Stimulated activated CD4-positive, alpha-beta T cell treated with anti-CD3 and anti-CD28 coated beads, Interleukin-4, amount 100 ng/mL, for 48 hours (primary cell): ENCODE results near the gene CLIC5.

Source experiments
- DNase-seq, 2 donors: peaks; one replicate each; pipeline ENCODE4 v3.0.0-alpha.2; 2020; ENCODE audit warnings: low read depth in 2 of 2

The CLIC5 gene

DNA sequence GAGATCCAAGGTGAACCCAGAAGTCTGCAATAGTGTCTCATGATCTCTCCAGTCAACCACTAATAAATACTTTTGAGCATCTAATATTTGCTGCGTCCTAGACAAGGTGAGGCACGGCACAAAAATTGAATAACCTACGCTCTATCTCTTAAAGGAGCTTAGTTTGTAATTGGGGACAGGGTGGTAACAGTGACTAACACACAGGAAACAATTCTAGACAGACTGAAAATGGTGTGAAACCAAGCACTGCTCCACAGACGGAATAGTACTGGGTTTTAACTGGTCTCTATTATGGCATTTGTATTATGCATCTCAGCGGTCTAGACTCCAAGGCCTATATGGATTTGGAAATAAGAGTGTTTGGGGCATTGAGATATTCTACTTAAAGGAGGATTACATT lies 120.1 kb downstream of the CLIC5 start:
- no peak for DNase-seq

DNA sequence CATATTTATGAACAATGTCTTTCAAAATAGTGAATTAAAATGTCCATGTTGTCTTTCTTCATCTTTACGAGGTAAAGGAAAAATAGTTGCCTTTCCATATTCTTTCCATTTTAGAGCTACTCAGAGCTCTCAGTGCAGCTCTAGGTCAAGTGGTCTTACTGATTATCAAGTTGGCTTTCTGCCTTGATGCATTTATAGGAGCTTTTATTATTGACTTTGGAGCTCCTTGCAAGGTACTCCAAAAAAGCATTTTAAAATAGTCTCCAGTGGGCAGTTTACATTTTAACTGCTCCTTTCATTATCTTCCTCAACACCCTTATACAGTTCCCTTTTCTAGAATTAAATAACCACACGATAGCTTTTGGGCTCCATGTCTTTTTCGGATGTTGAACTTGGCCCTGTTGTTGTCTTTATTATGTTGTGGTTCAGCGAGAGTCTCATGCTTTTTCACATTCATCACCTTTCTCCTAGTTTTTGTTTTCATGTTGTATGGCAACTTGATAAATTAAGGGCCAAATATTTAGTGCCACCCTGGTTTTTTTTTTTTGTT lies 122.9 kb downstream of the CLIC5 start:
- DNase-seq, result no peak

DNA sequence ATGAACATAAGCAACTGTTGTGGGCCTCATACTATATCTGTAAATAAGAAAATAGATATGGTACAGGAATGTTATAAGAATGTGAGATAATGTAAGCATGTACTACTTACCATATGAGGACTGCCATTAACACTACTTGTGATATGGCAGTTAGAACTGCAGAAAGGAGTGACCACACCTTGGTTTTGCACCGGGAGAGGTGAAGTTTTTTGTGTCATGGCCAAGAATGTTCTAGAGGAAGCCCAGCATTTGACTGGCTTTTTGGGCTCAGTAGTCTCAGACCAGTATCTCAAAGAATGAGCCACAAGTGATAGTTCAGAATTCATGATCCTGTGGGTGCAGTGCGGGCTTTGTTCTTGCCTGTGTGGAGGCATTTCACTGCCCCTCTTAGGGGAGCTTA lies 123.5 kb downstream of the CLIC5 start:
- DNase-seq, result no peak

DNA sequence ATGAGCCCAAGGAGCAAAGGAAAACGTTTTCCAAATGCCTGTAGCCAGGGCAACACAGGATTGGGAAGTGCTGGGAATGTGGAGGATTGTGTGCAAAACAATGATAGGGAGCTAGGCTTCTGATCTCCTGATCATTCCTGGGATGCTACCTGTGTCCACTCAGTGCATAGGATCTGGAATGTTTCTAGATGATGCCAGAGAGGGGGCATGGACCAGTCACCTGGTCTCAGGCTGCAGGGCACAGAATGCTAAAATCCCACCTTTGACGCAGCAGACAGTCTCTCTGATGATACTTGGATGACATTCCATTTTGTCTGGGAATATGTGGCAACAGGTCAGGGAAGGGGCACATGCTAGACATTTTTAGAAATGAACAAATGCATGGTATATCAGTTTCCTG lies 128.9 kb downstream of the CLIC5 start:
- no peak for DNase-seq

DNA sequence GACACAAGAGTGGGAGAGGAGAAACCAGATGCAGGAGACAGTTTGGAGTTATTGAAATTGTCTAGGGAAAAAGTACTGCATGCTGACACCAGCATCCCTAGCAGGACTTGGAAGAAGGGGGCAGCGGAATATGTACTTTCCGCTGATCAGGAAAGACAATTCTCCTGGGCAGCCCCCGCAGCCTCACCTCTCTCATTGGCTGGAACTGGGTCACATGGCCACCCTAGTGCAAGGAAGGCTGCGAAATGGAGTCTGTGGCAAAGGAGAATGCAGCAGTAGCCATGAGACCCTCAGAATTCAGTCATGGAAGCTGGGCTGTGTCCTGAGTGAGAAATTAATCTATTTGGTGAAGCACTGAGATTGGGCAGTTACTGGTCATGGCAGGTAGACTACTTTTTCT lies 131.3 kb downstream of the CLIC5 start:
- no peak for DNase-seq

DNA sequence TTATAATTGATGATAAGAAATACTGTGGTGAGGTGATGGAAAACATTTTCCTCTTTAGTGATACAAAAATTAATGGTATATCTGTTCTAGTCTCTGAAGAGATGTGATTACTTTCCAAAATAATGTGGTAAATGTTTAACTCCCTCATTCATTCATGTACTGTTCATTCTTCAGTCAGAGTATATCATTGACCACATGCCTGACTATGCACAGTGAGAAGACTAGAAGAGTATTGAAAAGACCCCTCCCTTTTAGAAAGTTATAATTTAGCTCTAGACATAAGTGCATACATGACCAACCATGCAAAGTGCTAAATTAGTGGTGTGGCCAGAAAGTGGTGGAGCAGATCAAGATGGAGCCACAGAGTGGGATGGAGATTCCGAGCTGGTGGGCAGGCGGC lies 133.0 kb downstream of the CLIC5 start:
- DNase-seq, result no peak

DNA sequence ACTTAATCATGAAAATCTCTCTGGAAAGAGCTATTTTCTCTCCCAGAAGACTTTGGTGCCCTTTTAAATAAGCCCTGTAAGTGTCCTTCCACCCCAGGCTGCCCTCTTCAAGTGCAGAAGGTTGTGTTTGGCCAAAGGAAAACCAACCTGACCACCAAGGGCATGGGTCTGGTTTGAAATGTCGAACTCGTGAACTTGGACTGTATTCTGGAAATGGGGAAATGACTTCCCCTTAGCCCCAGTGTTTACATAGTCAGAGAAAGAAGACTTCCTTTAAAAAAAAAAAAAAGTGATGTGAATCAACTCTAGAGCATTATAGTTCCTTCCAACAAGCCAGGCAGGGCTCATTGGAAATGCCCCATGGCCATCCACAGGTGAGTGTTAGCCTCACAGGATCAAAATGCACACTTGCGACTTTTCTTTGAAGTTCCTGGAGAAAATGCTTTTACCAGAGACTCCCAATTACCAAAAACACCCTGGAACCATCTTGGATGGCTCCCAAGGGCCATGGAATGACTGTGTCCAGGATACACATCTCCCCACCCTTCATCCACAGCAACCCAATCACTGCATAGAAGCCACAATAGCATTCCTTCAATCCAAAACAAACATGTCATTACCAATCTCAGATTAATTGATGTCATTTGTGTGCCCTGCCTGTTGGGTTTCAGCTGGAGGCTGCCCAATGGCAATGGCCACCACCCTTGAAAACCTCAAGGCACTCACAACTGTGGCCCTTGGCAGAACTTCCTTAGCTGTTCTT lies 133.8 kb downstream of the CLIC5 start:
- DNase-seq, result no peak

DNA sequence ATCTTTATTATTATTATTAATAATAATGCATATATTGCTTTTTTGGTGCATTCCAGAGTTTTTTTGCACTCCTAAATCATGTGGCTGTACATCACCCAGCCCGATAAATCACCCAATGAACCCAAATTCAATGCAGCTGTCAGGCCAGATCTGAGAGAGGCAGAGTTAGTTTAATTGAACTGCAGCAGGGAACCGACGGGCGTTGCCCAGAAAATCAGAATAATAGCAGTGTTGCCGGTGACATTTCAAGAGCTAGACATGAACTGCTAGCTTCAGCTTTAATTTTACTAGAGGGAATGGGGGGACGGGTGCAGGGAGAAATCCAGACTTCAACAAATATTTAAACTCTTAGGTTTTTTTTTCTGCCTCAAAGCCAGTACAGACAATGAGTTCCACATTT lies 135.0 kb downstream of the CLIC5 start:
- DNase-seq, result no peak

DNA sequence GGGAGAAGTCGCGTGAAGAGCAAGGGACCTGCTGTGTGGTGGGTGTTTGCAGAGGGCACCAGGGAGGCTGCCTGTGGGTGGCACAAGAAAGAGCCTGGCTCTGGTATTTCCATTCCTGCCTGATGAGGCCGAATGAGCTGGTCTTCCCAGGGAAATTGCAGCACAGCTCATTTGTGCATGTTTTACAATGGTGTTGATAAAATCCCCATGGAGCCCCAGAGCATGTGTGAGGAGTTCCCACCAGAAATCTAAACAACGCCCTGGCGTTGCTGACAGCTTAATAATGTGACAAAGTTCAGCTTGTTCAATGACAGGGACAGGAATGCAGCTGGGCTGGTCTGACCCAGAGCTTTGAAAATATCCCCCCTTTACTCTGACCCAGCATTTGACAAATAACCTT lies 135.5 kb downstream of the CLIC5 start:
- DNase-seq, result no peak

DNA sequence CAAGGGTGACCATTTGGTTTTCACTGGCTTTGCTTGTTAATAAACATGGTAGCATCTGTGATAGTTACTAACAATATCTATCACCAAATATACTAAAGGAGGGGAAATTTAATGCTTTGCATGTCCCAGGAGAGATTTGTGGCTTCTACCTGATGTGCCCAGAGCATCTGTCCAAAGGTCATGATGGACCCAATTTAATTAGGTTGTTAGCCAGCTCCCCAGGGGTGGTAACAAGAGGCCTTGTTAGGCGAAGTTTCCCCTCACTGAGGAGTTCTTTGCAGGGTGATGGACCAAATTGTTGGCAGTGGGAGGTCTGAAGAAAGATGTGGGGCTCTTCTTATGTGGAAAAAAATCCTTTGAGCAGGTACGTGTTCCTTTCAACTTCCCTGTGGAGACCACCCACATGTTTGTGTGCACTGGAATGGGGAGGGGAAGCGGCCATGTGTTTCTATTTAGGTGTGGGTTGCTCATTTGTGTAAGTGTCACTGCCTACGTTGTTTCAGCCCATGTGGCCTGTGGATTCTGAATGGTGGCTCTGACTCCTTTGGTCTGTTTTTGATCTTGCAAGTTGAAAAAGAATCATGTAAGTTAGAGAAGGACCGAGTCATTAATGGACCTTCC lies 137.6 kb downstream of the CLIC5 start:
- DNase-seq, result no peak

DNA sequence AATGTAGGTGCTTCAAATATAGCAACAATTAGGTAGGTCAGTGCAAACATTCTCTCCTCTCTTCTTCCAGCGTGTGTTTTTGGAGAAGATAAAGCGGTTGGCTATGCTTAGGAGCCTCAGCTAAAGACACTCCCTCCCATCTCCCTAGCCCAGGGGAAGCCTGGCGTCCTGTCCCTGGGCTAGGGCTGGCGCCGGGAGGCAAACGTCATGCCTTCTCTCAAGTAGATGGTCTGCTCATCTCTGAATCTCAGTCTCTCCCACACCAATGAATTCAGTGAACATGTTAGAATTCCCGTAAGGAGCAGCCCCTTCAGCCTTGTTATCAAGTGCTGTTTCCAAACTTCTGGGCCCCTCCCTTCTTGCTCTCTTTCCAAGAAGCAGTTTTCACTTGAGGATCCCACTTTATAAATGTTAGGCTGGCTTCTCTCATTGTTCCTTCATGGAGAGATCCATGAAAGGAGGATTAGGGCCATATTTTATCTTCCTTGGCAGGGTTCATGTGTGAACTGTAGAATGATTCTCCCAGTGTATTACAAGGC lies 142.8 kb downstream of the CLIC5 start:
- no peak for DNase-seq

DNA sequence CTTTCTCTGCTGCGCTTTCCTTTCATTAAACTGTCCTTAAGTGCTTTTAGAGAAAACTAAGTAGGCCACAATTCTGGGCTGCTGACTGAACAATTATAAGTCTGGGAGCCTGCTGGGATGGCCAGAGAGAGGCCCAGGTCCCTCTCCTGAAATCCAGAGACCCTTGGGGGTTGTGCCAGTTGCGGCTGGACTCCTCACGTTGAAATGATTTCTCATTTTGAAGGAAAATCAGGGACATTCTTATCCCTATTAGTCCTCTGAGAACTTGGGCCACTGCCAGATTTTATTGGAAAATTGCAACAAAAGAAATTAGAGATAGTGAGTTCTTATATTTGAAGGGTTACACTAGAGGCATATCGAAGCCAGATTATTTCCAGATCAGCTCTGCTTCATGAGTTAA lies 145.1 kb downstream of the CLIC5 start:
- DNase-seq, result no peak

DNA sequence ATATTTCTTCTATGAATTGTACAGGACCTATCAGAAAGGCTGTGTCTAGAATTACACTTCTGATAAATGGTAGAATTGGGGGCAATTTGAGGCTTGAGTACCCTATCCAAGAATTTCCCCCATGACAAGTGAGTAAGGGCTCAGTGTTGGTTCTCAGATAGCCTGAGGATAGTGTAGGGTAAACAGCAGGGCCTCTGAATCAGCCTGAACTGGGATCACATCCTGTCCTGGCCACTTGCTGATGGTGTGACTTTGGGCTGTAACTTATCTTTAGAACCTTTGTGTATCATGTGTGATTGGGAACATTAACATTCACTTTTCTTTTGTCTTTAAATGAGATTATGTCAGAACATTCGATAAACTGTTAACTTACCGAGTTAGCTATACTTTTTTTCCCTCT lies 151.0 kb downstream of the CLIC5 start:
- no peak for DNase-seq

DNA sequence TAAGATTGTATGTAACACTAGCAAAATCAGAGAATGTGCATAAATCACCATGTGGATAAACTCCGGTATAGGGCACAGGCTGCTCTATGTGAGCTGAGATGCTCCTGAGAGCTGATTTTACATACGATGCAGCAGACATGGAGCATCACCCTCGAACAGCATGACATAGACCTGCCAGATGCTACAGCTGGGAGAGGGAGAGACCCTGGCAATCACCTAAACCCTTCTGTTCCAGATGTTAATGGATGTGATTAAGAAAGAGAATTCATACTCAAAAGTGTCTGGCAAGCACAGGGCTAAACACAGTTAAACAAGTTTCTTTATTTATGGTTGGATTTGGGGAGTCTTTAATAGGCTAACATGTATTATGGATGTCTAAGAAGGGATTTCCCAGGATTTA lies 157.0 kb downstream of the CLIC5 start:
- DNase-seq, result no peak

DNA sequence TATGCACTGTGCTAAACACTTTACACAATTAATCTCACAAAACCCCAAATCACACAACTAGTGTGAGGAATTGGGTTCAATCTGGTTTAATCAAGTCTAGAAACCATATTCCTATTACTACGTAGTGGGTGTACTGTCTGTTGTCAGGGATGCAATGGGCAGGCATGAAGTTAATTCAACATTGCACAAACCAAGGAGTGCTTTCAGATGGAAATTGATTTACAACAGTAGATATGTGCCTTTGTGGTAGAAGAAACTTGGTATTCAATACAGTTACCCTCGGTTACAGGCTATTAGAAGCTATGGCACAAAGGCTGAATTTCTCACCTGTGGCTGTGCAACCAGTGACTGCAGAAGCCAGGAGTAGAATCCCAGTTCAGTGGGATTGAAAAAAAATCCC lies 157.8 kb downstream of the CLIC5 start:
- no peak for DNase-seq

DNA sequence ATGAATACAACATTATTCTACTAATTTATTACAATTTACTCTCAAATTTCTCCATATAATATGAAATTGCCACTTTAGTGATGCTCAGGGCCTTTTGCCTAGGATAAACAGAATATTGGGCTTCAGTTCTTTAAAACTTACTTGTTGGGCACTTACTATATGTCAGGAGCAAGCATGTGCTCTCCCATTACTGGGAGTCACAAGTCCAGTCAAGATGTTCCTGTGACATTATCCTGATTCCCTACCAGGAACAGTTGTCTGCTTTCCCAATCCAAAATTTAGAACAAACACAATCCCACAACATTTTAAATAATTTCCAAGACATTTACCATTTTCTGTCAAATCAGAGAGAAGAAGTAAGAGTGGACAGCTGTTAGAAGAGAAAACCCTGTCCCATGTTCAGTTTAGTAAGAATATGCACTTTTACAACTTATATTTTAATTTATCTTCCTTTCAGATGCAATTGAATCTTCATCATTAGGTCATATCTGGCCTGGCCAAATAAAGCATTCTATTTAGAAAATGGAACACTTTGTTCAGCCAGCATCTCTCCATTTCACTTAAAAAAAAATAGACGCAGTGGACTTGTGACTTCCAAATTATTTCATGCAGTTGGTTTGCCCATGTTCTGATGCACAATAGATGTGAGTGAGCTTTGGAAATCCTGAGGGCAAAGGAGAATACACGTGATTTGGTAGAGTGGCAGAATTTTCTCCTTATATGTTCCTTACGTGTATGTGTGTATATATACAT lies 159.8 kb downstream of the CLIC5 start:
- no peak for DNase-seq

DNA sequence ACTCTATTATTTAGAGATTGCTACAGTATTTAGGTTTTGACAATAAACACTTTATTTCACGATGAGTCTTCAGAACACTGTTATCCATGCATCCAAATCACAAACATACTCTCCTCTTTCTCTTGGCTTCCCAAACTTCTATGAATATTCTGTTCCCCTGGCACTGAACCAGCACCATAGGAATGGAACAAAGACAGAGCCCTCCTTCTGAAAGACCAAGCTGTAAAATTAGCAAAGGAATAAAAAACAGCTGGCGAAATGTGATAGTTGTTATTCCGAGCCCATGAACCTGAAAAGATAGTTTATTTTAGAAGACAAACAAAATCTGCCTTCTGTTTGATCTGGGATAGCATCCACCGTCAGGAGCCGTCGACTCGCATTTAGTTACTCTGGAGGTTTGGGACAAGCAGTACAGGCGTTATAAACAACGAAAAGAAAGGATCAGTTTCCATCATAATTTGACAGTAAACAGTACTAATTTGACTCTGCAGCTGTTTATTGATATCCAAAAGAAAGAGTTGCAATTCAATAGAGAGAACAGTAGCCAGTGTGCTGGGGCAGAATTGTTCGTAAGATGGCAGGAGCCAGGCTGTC lies 161.4 kb downstream of the CLIC5 start:
- no peak for DNase-seq

DNA sequence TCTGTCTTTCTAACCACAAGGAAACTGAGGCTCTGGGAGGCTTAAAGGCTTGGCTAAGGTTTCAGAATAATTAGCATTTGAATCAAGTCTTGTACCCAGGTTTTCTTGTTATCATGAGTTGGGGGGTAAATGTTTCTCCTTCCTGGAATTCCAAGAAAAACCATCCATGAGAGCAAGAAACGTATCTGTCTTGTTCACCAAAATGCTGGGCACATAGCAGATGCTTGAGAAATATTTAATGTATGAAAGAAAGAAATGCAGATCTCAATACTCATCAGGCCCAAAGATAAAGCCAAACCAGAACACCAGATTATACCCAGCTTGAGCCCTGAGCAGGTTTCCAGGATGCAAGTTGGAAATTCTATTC lies 164.6 kb downstream of the CLIC5 start:
- no peak for DNase-seq

DNA sequence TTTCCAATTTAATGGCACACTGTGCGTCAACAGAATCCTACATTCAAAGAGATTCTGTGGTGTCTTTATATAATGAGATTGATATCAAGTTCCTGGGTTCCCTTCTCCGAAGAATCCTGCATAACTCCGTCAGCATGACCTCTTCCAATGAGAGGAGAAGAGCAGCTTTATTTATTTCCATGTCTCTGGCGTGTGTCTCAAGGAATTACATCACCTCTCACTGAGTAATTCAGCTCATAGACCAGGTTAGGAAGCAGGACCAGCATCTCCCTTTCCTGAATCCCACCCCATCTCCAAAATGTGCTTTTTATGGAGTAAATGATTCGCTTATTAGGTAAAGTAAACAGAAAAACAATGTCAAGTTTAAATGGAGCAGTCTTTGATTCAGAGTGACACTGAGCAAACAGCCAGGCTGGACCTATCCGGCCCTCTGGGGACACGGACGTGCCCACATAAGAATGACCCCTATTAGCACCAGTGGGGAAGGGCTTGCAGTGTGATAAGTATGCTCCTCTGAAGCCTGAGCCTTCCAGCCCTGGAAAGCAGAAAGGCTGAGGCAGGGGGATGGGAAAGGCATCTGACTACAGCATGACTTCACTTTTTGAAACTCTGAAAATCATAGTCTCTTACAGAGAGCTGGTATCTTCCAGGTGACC lies 165.2 kb downstream of the CLIC5 start:
- DNase-seq, result no peak

DNA sequence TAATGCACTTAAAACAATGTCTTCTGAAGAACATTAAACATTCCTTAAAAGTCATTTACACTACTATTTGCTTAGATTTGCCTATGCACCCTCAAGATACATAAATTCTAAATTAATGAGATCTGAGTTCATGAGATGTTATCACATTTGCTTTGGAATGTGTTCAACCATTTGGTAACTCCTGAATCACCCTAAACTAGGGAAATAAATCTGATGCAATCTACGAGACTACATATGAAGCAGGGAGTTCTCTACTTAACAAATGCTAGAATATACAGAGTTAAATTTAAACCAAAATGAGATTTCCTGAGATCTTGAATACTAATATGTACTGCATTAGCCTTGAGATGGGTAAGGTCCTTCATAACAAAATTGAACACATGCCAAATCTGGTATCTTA lies 170.1 kb downstream of the CLIC5 start:
- DNase-seq, result no peak

DNA sequence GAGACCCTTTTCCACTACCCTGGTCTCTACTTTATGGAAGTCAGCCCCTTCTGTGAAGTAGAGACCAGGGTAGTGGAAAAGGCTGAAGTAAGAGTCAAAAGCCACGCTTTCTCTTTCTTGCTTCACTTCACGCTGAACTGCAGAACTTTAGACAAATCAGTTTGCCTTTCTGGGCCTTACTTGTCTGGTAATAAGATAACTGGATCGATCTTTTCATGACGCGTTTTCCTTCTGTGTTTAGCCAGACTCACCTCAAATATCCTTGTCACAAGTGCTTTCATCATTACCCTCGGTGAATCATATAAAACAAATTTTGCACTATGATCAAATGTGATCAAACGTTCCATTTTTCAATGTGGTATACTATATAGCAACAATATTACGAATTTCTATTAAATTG lies 170.7 kb downstream of the CLIC5 start:
- no peak for DNase-seq
